Upper lobe of right lung (tissue), 1 donor: ENCODE results near the gene GOLGB1. TPM values are rescaled to one million over a fixed set of nuclear protein-coding genes. Genes with fewer than 3 reads are reported as not detected.

Experiments
- ATAC-seq: fragments of 200-7000 bp; cut with Tn5 transposase; one replicate; pipeline ENCODE4 v1.9.1; 2020; ENCODE audit warnings: mild to moderate bottlenecking, moderate library complexity
- DNase-seq: peaks from one replicate; pipeline ENCODE4 v3.0.0-alpha.2; 2020
- H3K27ac ChIP-seq: fragments of 200-600 bp; one replicate; pipeline ENCODE4 v1.8.0; 2022
- H3K27me3 ChIP-seq: fragments of 200-600 bp; one replicate; pipeline ENCODE4 v1.8.0; 2022; ENCODE audit warnings: mild to moderate bottlenecking
- H3K36me3 ChIP-seq: fragments of 200-600 bp; one replicate; pipeline ENCODE4 v1.8.0; 2022
- H3K4me1 ChIP-seq: fragments of 200-600 bp; one replicate; pipeline ENCODE4 v1.8.0; 2022
- H3K4me3 ChIP-seq: fragments of 200-600 bp; one replicate; pipeline ENCODE4 v1.8.0; 2022; ENCODE audit warnings: mild to moderate bottlenecking
- H3K9me3 ChIP-seq: fragments of 200-600 bp; one replicate; pipeline ENCODE4 v1.8.0; 2022
- CTCF ChIP-seq: fragments of 200-600 bp; IDR thresholded peaks from one replicate; pipeline ENCODE4 v1.8.0; 2022; ENCODE audit warnings: antibody characterized with exemption
- intact Hi-C: fragments of 100-400 bp; cut with DNase I; formaldehyde crosslinking; loops from one replicate; pipeline ENCODE4 v1.11.0; 2022
- total RNA-seq: library from RNA; stranded (reverse); fragmentation: NEBNext Ultra II Directional; extraction: Animal tissue kit (Norgen Biotek cat#: 25700); gene quantifications from one replicate; pipeline ENCODE4 v1.2.1, GENCODE V29; 2021
- donor health status: DM: no; HTN: yes; CAD: no; lungs with severe emphysema.

Gene GOLGB1
- total RNA-seq, 1 donor from 2014 or later = 57.0 TPM

GRCh38 chr3:121739902-121740301, 9.6 kb downstream of the GOLGB1 start:
- intact Hi-C loops = no loop called here
- Histone ChIP-seq H3K9me3 (no peaks in the 10 kb centered on the region), H3K36me3 (no peaks in the 10 kb centered on the region), H3K4me3 (no peak overlapping the region), H3K27me3 (no peaks in the 10 kb centered on the region), H3K4me1 (peaks cover 4% of the 10 kb centered on the region), H3K27ac (no peak overlapping the region)
- TF ChIP-seq CTCF = no peak
- no peak for DNase-seq
- no peak for ATAC-seq

- no peaks in the 10 kb centered on the region for H3K27me3 ChIP-seq
- H3K9me3 ChIP-seq = no peaks in the 10 kb centered on the region
- intact Hi-C loops = no loop called here
- H3K4me3 ChIP-seq = no peak overlapping the region
- H3K27ac ChIP-seq = no peak overlapping the region
- DNase-seq (no peak), ATAC-seq (no peak)
- TF ChIP-seq CTCF = no peak
- peaks cover 4% of the 10 kb centered on the region for H3K4me1 ChIP-seq
- H3K36me3 ChIP-seq = no peaks in the 10 kb centered on the region
These were observed 11.9 kb downstream of the GOLGB1 start for GRCh38 chr3:121737644-121738043.

DNA sequence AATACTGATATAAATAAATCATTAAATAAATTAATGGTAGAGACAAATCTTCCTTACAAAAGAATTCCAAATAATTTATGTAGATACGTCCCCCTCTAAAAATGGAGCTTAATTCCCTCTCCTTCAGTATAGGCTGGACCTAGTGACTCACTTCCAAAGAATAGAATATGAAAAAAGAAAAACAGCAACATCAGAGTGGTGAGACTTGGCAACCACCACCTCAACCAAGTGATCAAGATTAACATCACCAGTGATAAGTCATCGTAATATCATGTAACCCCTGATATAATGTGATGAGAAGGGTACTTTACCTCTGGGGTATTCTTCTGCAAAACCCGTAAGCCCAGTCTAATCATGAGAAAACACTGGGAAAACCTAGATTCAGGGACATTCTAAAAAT, 13.4 kb downstream of the GOLGB1 start:
- peaks cover 4% of the 10 kb centered on the region for H3K4me1 ChIP-seq
- H3K9me3 ChIP-seq = no peaks in the 10 kb centered on the region
- TF ChIP-seq CTCF = no peak
- no peak for DNase-seq
- no peak for ATAC-seq
- no peaks in the 10 kb centered on the region for H3K27me3 ChIP-seq
- no peak overlapping the region for H3K4me3 ChIP-seq
- H3K27ac ChIP-seq = no peak overlapping the region
- H3K36me3 ChIP-seq = no peaks in the 10 kb centered on the region
- intact Hi-C loops = no loop called here

- no peaks in the 10 kb centered on the region for H3K36me3 ChIP-seq
- ATAC-seq (no peak), DNase-seq (no peak)
- no peak overlapping the region for H3K27ac ChIP-seq
- H3K4me1 ChIP-seq = peaks cover 4% of the 10 kb centered on the region
- no peaks in the 10 kb centered on the region for H3K27me3 ChIP-seq
- no peaks in the 10 kb centered on the region for H3K9me3 ChIP-seq
- H3K4me3 ChIP-seq = no peak overlapping the region
- TF ChIP-seq CTCF = no peak
- intact Hi-C loops = no loop called here
These were observed 14.4 kb downstream of the GOLGB1 start for GRCh38 chr3:121735047-121735696.

DNA sequence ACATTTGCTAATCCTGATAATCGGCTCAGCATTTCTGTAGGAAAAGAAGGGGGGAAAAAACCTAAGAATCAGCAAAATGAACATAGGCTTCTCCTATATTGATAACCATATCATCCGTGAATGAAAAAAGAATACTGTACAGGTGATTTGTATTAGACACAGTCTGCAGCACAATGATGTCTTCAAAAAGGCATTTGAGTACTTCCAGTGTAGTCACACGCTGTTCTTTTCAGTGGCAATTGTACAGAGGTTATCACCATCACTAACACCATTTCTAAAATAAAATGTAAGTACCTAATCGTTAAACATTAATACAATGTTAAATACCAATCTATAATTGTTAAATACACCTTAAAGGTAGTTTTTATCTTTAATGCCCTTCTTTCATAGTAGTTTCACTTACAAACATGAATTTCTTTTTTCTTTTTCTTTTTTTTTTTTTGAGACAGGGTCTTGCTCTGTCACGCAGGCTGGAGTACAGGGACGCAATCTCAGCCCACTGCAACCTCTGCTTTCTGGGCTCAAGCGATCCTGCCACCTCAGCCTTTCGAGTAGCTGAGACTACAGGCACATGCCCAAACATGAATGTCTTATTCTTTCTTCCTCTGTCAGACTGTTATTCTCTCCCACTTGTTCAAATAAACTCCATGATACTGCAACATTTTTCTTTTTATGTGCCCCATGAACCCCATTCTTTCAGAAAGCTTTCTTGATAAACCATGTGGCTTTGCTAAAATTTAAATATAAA, 18.4 kb downstream of the GOLGB1 start:
- no peak overlapping the region for H3K27ac ChIP-seq
- peaks cover 35% of the 10 kb centered on the region for H3K36me3 ChIP-seq
- no peaks in the 10 kb centered on the region for H3K9me3 ChIP-seq
- no peak overlapping the region for H3K4me3 ChIP-seq
- TF ChIP-seq CTCF = no peak
- intact Hi-C loops = no loop called here
- DNase-seq = no peak
- H3K27me3 ChIP-seq = no peaks in the 10 kb centered on the region
- H3K4me1 ChIP-seq = peaks cover 4% of the 10 kb centered on the region
- ATAC-seq = no peak
